ENCODE data around the gene GOPC. TPM values are rescaled to one million over a fixed set of nuclear protein-coding genes. Genes with fewer than 3 reads are reported as not detected.

Gene GOPC
- polyA plus RNA-seq, 1 donor, result 40.7 TPM

DNA sequence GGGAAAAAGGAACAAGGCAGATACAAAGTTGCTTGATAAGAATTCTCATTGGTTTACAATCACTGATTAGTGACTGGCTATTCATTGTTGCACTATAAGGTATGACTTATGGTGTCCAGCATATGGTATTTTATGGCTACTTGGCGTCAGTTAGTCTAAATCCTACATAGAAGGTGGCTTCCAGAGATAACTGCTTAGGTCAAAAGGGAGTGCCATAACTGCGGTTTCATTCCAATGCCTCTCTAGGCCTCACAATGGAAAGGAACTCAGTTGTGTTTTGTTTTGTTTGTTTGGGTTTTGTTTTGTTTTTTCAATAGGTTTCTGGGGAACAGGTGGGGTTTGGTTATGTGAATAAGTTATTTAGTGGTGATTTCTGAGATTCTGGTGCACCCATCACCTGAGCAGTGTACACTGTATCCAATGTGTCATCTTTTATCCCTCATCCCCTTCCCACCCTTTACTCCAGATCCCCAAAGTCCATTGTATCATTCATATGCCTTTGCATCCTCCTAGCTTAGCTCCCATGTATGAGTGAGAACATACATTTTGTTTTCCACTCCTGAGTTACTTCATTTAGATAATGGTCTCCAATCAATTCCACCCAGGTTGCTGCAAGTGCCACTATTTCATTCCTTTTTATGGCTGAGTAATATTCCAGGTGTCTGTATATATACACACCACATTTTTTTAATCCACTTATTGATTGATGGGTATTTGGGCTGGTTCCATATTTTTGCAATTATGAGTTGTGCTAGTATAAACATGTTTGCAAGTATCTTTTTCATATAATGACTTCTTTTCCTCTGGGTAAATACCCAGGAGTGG is 7.0 kb downstream of the GOPC start:
- no peak for DNase-seq

DNA sequence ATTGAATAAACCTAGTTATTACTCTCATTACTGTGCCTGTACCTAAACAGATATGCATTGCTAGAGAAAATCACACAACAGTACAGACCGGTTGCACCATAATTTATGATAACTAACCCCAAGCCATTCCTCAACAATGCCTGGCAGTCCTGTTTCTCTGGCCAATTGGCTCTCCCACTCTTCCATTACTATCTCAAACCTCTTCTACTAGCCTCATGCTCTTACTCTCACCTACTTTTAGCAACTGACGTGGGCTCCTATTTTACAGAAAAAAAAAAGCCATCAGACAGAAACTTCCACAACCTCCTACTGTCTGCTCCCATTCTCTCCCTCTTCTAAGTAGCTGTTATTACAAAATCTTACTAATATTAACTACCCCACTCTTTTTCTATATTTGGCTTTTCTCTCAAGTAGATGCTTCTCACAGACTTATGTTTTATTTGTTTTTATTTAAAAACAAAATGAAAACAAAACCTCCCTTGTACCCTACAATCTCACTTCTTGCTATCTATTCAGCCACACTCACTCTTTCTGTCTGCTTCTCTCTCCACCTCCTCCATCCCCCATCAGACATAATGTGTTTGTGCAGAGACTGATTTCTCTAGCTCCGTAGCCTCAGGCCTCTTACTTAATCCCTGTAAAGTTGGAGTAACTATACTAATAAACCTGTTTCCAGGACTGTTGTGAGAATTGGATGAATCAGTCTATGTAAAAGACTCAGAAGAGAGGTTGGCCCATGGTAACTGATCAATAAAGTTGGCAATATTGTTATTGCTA is 9.1 kb downstream of the GOPC start:
- no peak for DNase-seq

DNA sequence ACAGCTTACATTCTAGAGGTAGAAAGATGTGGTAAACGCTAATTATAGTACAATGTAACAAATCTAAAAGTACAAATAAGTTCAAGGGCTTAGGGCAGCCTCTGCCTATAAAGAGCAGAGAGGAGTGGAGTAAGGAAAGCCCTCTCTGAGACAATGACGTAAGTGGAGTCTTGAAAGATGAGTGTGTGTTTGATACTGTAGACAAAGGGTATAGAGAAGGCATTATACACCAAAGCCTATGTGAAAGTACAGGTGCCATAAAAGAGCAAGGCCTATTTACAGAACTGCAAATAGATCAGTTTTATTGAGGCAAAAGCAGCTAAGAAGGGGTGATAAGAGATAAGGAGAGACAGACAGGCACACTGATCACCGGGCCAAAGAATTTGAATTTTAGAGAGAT is 10.9 kb downstream of the GOPC start:
- DNase-seq, result no peak

DNA sequence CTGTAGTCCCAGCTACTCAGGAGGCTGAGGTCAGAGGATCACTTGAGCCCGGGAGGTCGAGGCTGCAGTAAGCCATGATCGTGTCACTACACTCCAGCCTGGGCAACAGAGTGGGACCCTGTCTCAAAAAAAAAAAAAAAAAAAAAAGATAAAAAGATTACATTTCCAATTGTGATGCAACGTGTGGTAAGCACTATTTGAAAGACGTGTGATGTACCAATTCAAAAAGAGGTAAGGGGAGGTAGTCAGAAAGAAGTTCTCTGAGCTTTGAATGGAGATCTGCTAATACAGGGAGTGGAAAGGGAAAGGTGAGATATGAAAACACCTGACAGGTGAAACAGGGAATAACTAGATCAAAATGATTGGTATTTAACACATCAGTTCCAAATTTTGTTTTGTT is 11.9 kb downstream of the GOPC start:
- no peak for DNase-seq

DNA sequence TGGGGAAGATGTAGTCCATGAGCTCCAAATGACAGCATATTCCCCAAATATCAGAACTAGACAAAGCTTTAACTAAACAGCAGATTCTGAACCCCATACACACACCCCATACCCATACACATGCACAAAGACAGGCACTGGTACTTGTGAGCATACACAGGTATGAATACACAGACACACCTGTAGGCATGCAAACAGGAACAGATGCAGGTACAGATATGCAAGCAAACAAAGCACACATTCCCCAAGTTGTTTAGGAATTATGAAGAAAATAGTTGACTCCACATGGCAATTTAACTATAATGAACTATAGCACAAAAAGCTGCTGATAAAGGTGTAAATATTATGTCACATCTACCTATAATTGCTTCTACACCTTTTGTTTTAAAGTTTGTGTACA is 16.7 kb downstream of the GOPC start:
- no peak for DNase-seq

DNA sequence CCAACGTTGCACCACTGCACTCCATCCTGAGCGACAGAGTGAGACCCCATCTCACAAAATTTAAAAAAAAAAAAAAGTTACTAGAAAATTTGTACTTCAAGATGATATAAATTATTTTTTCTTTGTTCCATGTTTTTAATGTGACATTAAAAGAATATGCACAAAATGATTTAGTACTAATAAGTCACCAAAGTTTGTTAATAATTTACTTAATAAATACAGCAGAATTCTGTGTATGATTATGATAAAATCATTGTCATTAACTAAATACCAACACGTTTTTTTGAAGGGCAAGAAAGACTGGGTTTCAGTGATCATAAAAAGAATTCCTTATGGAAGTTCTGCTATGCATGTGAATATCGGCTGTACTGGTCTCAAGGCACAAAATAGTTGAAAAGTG is 28.1 kb downstream of the GOPC start:
- DNase-seq, result no peak

DNA sequence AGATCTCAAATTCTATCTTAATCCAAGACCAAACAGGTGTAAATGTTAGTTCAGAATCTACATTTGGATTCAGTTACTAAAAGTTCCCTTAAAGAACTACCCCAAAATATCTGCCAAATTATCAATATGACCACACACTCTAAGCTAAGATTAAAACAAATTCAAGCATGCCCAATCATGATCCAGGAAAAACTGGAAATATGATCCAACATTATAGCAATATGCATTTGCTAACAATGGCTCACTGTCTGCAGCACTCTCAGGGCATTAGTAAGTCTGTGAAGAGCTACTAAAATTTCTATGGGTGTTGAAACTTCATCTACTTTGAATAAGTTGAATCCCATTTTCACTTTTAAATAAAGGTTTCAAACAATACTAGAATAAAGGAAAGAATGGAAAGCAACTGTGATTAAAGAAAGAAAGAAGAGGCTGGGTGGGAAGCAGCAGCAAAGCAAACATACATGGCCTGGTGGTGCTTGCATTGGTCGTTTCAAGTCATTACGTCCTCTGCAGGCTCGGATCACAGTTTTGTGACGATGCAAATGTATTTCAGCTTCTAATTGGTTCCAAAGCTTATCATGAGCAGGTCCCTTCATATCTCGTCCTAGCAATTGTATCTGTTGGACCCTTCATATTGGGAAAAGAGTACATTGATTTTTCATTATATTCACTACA is 29.2 kb downstream of the GOPC start:
- DNase-seq, result no peak

DNA sequence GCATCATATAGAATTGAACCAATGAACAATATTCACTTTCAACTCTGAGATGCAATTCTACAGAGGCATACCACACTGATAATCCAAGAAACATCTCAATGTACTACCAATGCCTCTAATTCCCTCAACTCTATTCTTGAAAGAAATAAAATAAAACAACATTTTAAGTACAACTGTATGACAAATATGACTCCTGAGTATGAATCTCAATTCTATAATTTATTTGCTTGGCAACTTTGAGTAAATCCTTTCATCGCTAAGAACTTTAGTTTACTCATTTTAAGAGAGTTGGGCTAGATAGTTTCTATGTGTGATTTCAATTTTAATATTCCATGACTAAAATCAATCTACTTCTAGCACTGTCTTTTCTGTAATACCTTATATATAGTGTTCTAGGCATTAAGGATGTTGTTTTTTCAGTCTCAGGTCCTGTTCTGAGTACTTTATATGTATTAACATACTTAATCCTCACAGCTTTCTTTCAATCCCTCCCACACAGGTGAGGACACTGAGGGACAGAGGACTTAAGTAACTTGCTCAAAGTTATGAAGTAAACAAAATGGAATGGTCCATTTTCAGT is 33.4 kb downstream of the GOPC start:
- DNase-seq, result no peak

DNA sequence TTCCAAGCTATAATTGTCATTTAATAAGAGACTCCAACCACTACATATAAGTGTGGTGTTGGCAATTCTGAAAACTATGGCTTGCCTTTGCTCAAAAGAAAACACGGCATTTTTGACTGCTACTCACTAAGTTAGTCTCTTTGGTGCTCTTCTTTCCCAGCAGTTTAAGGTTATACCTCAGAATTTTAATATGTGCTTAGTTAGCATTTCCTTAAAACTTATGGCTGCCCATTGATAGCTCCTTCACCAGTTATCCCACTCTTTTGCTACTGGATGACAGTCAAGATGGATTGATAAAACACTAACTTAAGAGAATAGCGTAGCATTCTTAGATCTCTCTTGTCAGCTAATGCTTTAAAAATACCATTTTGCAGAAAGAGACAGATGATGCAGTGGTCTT is 34.1 kb downstream of the GOPC start:
- DNase-seq, result no peak

DNA sequence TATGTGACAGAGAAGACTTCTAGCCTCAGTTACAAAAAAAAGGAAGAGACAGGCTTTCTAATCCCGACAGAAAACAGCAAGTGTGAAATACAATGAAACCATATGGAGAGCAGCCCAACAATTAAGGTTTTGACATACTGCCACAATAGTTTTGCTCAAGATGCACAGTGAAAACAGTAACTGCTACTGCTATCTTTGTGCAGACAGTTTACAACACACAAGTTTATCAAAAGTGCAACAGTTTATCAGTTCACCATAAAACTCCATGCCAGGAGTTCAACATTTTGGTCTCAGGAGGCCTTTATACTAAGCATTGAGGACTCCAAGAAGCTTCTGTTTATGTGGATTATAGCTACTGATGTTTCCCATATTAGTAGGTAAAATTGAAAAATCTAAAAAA is 37.6 kb downstream of the GOPC start:
- DNase-seq, result no peak

DNA sequence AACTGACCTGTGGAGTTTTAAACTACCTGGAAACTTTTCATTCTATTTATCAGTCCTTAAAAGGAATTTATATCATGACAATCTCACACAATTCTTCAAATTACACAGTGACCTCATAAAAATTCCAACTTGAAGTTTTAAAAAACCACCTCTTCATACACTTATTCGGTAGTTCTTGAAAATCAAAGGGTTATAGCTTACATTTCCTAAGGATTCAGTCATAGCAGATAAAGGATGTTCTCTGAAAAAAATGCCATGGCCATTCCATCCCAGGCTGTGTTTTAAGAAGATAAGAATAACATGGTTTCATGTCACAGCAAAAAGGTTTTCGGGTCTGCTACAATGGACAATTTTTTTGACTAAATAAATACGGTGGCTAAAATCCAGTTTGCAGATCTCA is 41.2 kb downstream of the GOPC start:
- DNase-seq, result no peak

DNA sequence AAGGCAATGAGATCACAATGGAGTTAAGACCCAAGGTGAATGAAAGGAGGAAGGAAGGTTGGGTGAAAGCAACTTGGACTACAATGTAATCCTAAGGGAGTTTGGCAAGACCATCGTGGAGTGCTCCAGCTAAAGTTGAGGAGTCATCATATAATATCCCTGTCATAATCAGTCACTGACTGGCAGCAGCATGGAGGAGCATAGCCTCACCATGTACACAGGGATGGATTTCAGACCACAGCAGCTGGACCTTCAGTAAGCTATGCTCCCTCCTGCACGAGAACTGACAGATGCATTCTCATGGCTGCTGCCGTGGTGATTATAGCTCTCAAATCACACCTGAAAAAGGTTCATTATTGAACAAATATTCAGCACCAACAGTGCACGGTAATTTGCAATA is 43.0 kb downstream of the GOPC start:
- no peak for DNase-seq

DNA sequence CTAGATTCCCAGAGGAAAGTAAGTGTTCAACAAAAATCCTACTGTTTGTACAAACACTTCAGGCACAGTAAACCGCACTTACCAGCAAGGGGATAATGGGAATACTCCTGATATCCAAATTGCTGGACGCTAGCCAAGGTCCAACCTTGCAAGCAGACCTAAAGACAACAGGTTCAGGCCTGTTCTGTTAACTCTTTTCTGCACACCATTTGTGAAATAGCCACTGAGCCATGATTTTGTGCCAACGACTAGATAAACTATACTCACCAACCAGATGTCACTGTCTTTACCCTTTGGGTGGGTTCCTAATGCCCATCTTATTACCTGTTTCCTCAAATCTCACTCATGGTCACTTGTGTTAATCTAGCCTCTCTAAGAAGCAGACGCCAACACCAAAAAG is 43.5 kb downstream of the GOPC start:
- DNase-seq, result no peak

DNA sequence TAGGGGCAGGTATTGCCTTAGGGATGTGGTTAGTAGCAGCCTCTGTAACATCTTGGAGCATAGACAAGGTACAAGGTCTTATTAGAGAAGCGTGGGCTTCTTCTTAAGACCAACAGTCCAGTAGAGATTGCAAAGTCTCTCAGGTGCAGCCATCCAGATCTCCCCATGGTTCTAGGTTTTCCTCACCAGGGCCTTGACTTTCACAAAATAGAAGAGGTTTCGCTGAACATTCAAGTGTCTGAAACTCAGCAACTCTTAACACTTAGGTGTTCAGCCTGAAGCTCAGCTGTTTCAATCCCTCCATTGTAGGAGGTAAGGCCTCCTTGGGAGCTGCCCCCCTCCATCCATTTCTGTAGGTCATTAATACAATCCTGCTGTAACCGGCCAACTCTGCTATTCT is 44.4 kb downstream of the GOPC start:
- DNase-seq, result no peak

DNA sequence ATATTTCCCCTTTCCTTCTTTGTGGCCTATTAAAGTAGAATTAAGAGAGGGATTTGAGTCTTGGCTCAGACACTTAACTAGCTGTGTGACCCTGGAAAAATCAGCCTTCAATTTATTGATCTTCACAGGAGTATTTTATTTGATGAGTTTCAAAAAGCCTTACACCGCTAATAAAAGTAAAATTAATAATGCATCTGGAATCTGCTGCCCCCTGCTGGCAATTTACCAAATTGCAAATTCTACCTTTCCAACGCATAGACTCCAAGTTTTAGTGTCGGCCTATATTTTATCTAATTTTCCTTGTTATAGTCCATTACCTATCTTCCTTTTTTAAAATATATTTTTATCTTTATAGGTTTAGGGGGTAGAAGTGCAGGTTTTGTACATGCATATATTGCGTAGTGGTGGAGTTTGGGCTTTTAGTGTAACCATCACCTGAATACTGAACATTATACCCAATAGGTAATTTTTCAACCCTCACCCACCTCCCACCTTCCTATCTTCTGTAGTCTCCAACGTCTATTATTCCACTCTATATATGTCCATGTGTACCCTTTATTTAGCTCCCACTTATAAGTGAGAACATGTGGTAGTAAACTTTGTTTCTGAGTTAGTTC is 46.3 kb downstream of the GOPC start:
- peak; percentile 40 for DNase-seq

DNA sequence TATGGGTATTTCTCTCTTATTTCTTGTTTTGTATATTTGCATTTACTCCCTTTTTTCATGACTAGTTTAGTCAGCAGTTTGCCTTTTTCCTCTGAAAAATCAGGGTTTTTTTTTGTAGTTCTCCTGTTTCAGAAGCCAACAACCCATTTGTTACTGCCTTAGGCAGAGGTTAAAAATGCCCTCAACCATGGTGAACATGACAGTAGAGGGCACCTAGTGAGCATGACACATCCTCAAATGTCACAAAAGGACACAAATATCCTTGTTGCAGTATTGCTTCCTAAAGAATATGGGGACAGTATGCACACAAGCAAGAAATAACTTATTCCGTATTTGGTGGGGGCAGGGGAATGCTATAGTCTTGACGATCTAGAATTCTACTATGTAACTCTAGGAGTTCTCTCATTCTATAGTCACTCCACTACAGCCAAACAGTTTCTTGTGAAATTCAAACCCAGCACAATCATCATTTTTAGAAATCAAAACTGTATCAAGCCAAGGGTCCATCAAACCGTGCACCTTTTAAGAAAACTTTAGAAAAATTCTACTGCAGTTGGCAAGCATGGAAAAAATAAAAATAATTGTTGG is 47.0 kb downstream of the GOPC start:
- no peak for DNase-seq

DNA sequence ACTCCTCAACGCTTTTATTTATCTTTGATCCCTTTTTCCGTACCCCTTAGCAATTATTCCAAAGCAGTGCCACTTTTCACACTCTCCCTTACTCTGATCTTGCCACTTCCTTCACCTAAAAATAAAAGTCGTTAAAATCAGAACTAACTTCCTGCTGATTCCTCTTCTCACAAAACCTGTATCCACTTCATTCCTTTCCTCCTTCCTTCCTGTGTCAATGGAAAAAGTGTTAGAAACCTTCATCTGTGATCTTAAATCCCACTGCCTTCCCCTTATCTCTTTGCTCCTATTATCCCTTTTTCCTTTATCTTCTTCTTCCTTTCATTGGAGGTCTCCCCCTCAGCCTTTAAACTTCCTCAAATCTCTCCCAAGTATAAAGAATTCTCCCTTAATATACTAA is 49.2 kb downstream of the GOPC start:
- no peak for DNase-seq

DNA sequence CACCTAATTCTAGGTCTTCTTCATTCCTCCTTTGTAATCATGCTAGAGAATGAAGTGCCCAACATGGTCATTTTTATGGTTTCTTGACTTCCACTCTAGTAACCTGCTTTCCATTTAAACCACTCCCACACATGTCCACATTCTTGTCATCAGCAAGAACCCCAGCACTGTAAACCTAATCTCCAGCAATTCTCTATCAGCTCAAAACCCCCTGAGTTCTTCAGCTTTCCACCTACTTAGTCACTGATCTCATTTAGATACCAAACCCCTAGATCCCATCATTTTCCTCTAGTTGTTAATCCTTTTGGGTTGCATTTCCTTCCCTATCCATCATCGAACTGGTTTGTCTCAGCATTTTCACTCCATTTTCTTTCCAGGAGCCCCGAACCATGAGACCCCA is 49.7 kb downstream of the GOPC start:
- no peak for DNase-seq

DNA sequence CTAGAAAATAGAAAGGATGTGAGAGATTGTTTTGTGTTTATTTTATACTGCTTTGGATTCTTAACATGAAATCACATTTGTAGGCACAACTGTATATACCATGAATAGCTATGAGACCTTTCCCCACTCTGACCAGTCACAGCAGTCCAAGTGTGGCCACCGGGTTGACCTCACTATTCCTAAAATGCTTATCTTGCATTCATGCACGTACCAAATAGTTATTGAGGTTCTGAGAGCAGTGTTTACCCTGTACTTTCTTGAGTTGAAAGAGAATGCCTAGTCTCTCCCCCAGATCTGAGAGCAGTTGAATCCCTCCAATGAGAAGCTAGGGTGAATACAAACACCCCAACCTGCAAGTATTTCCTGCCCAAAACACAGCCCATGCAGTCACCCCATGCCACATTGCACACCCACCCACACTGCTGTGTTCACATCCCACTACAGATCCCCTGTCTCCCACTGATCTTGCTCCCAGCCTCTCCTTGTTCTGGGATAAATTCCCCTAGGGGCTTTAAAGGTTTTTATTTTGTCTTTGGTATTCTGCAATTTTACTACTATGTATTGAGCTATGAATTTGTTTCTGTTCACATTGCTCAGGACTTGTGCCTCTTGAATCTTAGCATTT is 51.6 kb downstream of the GOPC start:
- DNase-seq, result no peak

DNA sequence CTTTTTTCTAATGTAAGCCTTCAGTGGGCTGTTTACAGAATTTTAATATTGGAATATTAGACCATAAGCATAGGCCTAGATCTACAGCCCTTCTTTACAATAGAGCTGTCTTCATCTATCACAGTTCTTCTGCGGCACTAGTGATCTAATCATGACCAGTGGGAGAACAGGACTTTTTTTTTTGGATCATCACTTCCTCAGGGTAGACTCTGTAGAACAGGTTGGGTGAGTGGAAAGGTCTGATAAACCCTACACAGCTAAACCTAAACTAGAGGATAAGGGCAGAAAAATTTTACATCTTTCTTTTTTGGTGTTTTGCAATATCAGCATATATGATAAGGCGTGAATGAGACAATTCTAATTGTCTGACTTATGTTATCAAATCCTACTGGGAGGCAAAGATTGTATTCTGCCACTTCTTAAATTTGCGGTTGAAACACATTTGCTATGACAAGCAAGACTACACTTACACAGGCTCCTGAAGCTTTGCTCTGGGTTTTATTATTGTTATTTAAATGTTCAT is 52.2 kb downstream of the GOPC start:
- no peak for DNase-seq

DNA sequence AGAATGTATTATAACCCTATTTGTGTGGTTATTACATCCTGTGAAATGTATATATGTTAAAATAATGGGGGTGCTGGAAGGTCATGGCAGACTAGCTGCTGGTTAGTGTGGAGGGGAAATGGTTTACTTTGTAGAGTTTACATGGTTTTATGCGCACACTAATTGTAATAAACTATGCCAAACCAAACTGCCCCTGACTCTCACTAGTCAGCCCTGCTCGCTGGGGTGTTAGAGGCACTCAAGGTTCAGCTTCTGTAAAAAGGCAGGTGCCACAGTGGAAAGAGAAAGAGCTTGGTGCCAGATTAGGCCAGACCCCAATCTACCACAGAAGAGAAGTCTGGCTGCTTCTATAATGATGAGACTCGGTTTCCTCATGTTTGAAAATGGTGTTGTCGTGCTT is 52.7 kb downstream of the GOPC start:
- no peak for DNase-seq
